B cell (primary cell): ENCODE results near the gene BCL2. TPM values are rescaled to one million over a fixed set of nuclear protein-coding genes. Genes with fewer than 3 reads are reported as not detected.

Experiments used
- ATAC-seq: fragments of 200-7000 bp; cut with Tn5 transposase; one replicate; pipeline ENCODE4 v1.10.0; 2021; ENCODE audit warnings: low read depth, mild to moderate bottlenecking, moderate number of reproducible peaks, moderate library complexity
- CTCF ChIA-PET: fragments of 350-600 bp; sonication (Branson Sonifier 250); formaldehyde crosslinking; loops from one replicate; lab custom pipeline; 2021; ENCODE audit warnings: antibody characterized with exemption, inconsistent platforms; lab: Charles Lee
- POLR2A ChIA-PET: fragments of 350-600 bp; sonication (Branson Sonifier 250); formaldehyde crosslinking; loops from one replicate; lab custom pipeline; 2021; ENCODE audit warnings: antibody characterized with exemption; lab: Charles Lee
- DNase-seq: peaks from one replicate; pipeline ENCODE4 v3.0.0; 2013
- H2AFZ ChIP-seq: 2 replicates; pipeline ENCODE4 v1.6.1; 2012; ENCODE audit warnings: mild to moderate bottlenecking, low read depth, low read length; ENCODE audit not compliant: insufficient read depth, poor library complexity, severe bottlenecking
- H3K27ac ChIP-seq, 2 donors: 1 replicate in 1 of 2; 2 replicates in 1 of 2; pipeline ENCODE4 v1.5.1; 2012 to 2013; ENCODE audit warnings: low read length in 2 of 2, mild to moderate bottlenecking in 2 of 2, moderate library complexity in 1 of 2
- H3K27me3 ChIP-seq, 4 experiments: fragments of 200-600 bp in 1 of 4; sonication (generic) in 1 of 4; replicated peaks in 1 of 4; 1 replicate in 2 of 4; 2 replicates in 2 of 4; pipeline versions ENCODE4 v1.6.1 to v1.7.0; 2013 to 2016; ENCODE audit warnings: low read length in 3 of 4, mild to moderate bottlenecking in 2 of 4, mixed read lengths in 1 of 4, moderate library complexity in 1 of 4; ENCODE audit not compliant: insufficient read depth in 4 of 4, control insufficient read depth in 3 of 4; ENCODE audit errors: control extremely low read depth in 1 of 4
- H3K36me3 ChIP-seq, 2 experiments: replicated peaks in 1 of 2; 1 replicate in 1 of 2; 2 replicates in 1 of 2; pipeline versions ENCODE4 v1.6.1 to v1.7.1; 2013; ENCODE audit warnings: low read length in 1 of 2; ENCODE audit not compliant: insufficient read depth in 2 of 2, control insufficient read depth in 1 of 2; ENCODE audit errors: control extremely low read depth in 1 of 2, extremely low read depth in 1 of 2
- H3K4me1 ChIP-seq, 2 donors: fragments of 200-600 bp in 1 of 2; sonication (generic) in 1 of 2; 1 replicate in 1 of 2; 2 replicates in 1 of 2; pipeline versions ENCODE4 v1.5.1 to v1.6.1; 2013 to 2017; ENCODE audit warnings: low read length in 2 of 2; ENCODE audit not compliant: control insufficient read depth in 2 of 2, insufficient read depth in 2 of 2
- H3K4me2 ChIP-seq: replicated peaks from 2 replicates; pipeline ENCODE3; 2012; ENCODE audit warnings: mild to moderate bottlenecking, low read depth, low read length; ENCODE audit not compliant: poor library complexity, severe bottlenecking
- H3K4me3 ChIP-seq, 5 experiments: fragments of 200-600 bp in 1 of 5; sonication (generic) in 1 of 5; 1 replicate in 3 of 5; 2 replicates in 2 of 5; pipeline versions ENCODE4 v1.5.1 to v1.7.0; 2011 to 2016; ENCODE audit warnings: low read length in 4 of 5, mild to moderate bottlenecking in 4 of 5, low read depth in 2 of 5, control low read depth in 1 of 5, moderate library complexity in 1 of 5; ENCODE audit not compliant: insufficient read depth in 1 of 5; ENCODE audit errors: control extremely low read depth in 1 of 5, extremely low read depth in 1 of 5
- H3K79me2 ChIP-seq: fragments of 200-600 bp; sonication (generic); one replicate; pipeline ENCODE4 v1.6.0; 2016; ENCODE audit warnings: low read length; ENCODE audit not compliant: control insufficient read depth, insufficient read depth
- H3K9ac ChIP-seq: fragments of 200-600 bp; sonication (generic); 2 replicates; pipeline ENCODE4 v1.6.1; 2017; ENCODE audit warnings: mild to moderate bottlenecking, low read length, moderate library complexity
- H3K9me3 ChIP-seq, 3 donors: one replicate each; pipeline versions ENCODE4 v1.6.1 to v1.7.1; 2013; ENCODE audit warnings: low read length in 2 of 3; ENCODE audit not compliant: control insufficient read depth in 2 of 3, insufficient read depth in 1 of 3; ENCODE audit errors: control extremely low read depth in 1 of 3
- H4K20me1 ChIP-seq: 2 replicates; pipeline ENCODE4 v1.6.0; 2012; ENCODE audit warnings: mild to moderate bottlenecking, low read length; ENCODE audit not compliant: insufficient read depth, control insufficient read depth, poor library complexity, severe bottlenecking
- H3K27ac Mint-ChIP-seq: one replicate; pipeline ENCODE4 v1.8.0; 2021; ENCODE audit warnings: mixed read lengths
- H3K27me3 Mint-ChIP-seq: one replicate; pipeline ENCODE4 v1.8.0; 2021; ENCODE audit warnings: mixed read lengths
- H3K4me1 Mint-ChIP-seq: one replicate; pipeline ENCODE4 v1.8.0; 2021; ENCODE audit warnings: mixed read lengths
- H3K4me3 Mint-ChIP-seq: one replicate; pipeline ENCODE4 v1.8.0; 2021; ENCODE audit warnings: mixed read lengths
- H3K9me3 Mint-ChIP-seq: one replicate; pipeline ENCODE4 v1.8.0; 2022; ENCODE audit warnings: mixed read lengths; ENCODE audit not compliant: insufficient read depth
- EZH2 ChIP-seq: IDR thresholded peaks from 2 replicates; pipeline ENCODE4 v1.6.1; 2012; ENCODE audit warnings: borderline replicate concordance, low read depth, mild to moderate bottlenecking, moderate library complexity, low read length; ENCODE audit not compliant: insufficient read depth, poor library complexity, severe bottlenecking
- WGBS: methylation state at CpG from one replicate; pipeline ENCODE4 v1.1.5; 2013; ENCODE audit warnings: missing lambda C conversion rate; ENCODE audit not compliant: insufficient coverage; 5-methylcytosine and 5-hydroxymethylcytosine counted together
- intact Hi-C: fragments of 100-400 bp; cut with micrococcal nuclease; formaldehyde crosslinking; loops from one replicate; pipeline ENCODE4 v1.10.0; 2022
- polyA plus RNA-seq: library from polyadenylated mRNA; depleted of rRNA; stranded (reverse); fragments of >200 nt; gene quantifications from 2 replicates; pipeline ENCODE4 v1.2.3, GENCODE V29; 2012
- total RNA-seq, 2 donors: library from RNA; stranded (reverse); fragments of 120-200 nt in 1 of 2; gene quantifications; 1 replicate in 1 of 2; 2 replicates in 1 of 2; pipeline versions ENCODE4 v1.2.3 to v1.2.4, GENCODE V29; 2013 to 2022
- TF ChIP-seq, protein P1 (sequence below): fragments of 200-600 bp; IDR thresholded peaks from one replicate; pipeline ENCODE4 v1.8.0; 2022; ENCODE audit warnings: antibody characterized with exemption, mild to moderate bottlenecking

The BCL2 gene
- total and polyA plus RNA-seq, 2 donors (not counting 1 experiment from before 2014, with no cell fraction given): 27.6 to 144 TPM

DNA sequence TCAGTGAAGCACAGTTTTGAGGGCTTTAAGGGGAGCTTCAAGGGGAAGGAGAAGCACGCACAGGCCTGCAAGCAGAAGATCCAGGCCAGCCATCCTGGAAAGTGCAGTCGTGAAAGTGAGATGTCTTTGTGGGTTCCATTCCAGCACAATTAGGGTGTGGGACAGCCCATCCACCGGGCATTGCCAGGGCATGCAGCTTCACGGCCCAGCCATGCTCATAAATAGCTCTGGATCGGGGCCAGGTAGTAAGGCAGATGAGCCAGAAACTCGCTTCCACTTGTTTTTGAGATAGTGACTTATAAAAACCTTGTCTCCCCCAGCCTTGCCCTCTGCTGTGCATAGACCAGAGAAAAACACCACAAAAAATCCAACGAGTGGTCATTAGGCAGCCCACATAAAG lies 26.5 kb upstream of the BCL2 start:
- CTCF ChIA-PET: interaction anchor here (0.6 to 8.6 kb wide), 4 partner anchors 41 to 364 kb away, joined by 3 to 90 read pairs (median 4); no protein-coding TSS in a partner anchor
- TF ChIP-seq EZH2: no peak
- TF ChIP-seq, protein P1, sequence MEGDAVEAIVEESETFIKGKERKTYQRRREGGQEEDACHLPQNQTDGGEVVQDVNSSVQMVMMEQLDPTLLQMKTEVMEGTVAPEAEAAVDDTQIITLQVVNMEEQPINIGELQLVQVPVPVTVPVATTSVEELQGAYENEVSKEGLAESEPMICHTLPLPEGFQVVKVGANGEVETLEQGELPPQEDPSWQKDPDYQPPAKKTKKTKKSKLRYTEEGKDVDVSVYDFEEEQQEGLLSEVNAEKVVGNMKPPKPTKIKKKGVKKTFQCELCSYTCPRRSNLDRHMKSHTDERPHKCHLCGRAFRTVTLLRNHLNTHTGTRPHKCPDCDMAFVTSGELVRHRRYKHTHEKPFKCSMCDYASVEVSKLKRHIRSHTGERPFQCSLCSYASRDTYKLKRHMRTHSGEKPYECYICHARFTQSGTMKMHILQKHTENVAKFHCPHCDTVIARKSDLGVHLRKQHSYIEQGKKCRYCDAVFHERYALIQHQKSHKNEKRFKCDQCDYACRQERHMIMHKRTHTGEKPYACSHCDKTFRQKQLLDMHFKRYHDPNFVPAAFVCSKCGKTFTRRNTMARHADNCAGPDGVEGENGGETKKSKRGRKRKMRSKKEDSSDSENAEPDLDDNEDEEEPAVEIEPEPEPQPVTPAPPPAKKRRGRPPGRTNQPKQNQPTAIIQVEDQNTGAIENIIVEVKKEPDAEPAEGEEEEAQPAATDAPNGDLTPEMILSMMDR: no peak
- WGBS: 97% methylated on average over 7 of the region's 7 CpGs

DNA sequence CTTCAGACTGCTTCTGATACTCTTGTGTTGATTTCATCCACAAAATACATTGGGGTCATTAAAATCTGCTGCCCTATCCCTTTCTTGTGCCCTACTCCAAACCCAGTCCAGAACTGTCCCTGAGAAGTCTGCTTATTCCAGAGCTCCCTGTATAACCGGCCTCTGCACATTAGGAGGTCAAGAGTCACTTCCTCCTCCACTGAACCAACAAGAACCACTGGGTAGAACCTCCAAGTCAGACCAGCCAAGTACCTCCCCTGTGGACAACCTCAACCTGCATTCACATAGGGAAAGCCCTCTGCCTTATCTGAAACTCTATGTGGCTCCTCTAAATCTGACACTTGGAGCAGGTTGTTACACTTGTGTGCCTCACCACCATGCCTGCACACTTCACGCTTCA lies 25.3 kb upstream of the BCL2 start:
- intact Hi-C loops: no loop called here
- Histone ChIP-seq H4K20me1 (no peaks in the 10 kb centered on the region), H3K4me3 (no peak overlapping the region), H3K4me1 (peaks cover 5 to 7% of the 10 kb centered on the region in 2 donors), H3K9me3 (no peaks in the 10 kb centered on the region), H3K79me2 (no peaks in the 10 kb centered on the region), H2AFZ (no peak overlapping the region), H3K4me2 (no peak overlapping the region), H3K9ac (no peak overlapping the region), H3K27me3 (no peaks in the 10 kb centered on the region), H3K36me3 (peaks cover under 1 to 34% of the 10 kb centered on the region in 2 experiments), H3K27ac (no peak overlapping the region)
- peaks cover 8% of the 10 kb centered on the region for H3K4me1 Mint-ChIP-seq
- H3K9me3 Mint-ChIP-seq: no peaks in the 10 kb centered on the region
- CTCF ChIA-PET: interaction anchor here (8.6 kb wide), 1 partner anchor 95 kb away, joined by 90 read pairs; no protein-coding TSS in a partner anchor
- POLR2A ChIA-PET: no interaction called here
- no peaks in the 10 kb centered on the region for H3K27me3 Mint-ChIP-seq
- ATAC-seq (no peak), DNase-seq (no peak)
- 94% methylated on average over 2 of the region's 2 CpGs for WGBS
- no peak overlapping the region for H3K27ac Mint-ChIP-seq
- no peak for TF ChIP-seq EZH2
- TF ChIP-seq, protein P1: no peak
- H3K4me3 Mint-ChIP-seq: no peak overlapping the region

More for the DNA sequence above, 26.5 kb upstream of the BCL2 start:
- Mint-ChIP-seq H3K4me3 (no peak overlapping the region), H3K27me3 (no peaks in the 10 kb centered on the region), H3K27ac (no peak overlapping the region), H3K4me1 (peaks cover 8% of the 10 kb centered on the region), H3K9me3 (no peaks in the 10 kb centered on the region)
- intact Hi-C loops: no loop called here
- ATAC-seq: no peak
- Histone ChIP-seq H3K4me3 (no peak overlapping the region), H4K20me1 (no peaks in the 10 kb centered on the region), H3K4me1 (peaks cover 5 to 7% of the 10 kb centered on the region in 2 donors), H2AFZ (no peak overlapping the region), H3K27me3 (no peaks in the 10 kb centered on the region), H3K9me3 (no peaks in the 10 kb centered on the region), H3K4me2 (no peak overlapping the region), H3K79me2 (no peaks in the 10 kb centered on the region), H3K27ac (no peak overlapping the region), H3K9ac (no peak overlapping the region), H3K36me3 (peaks cover 1 to 40% of the 10 kb centered on the region in 2 experiments)
- POLR2A ChIA-PET: no interaction called here
- DNase-seq: no peak
